HepG2 (cell line): Measurements from ENCODE around the gene NODAL. TPM values are rescaled to one million over a fixed set of nuclear protein-coding genes. Genes with fewer than 3 reads are reported as not detected.

Experiments used
- HNF1A ChIP-seq, 2 experiments: sonication (generic) in 1 of 2; formaldehyde crosslinking in 1 of 2; IDR thresholded peaks; 2 replicates each; pipeline versions ENCODE4 v1.4.0 to v1.6.1; 2016 to 2020; ENCODE audit warnings: borderline replicate concordance in 1 of 2, low read depth in 1 of 2, mild to moderate bottlenecking in 1 of 2, missing genetic modification reagents in 1 of 2
- HNRNPL ChIP-seq: fragments of 200-400 bp; formaldehyde crosslinking; IDR thresholded peaks from 2 replicates; pipeline ENCODE4 v1.6.1; 2017; ENCODE audit warnings: mild to moderate bottlenecking, low read depth, low read length
- IRF1 ChIP-seq: sonication (generic); formaldehyde crosslinking; IDR thresholded peaks from 2 replicates; pipeline ENCODE4 v1.4.0; 2020; ENCODE audit warnings: low read depth, mild to moderate bottlenecking, missing genetic modification reagents
- JUN ChIP-seq: sonication (generic); formaldehyde crosslinking; IDR thresholded peaks from 2 replicates; pipeline ENCODE4 v1.4.0; 2020; ENCODE audit warnings: mild to moderate bottlenecking, missing genetic modification reagents
- MEIS1 ChIP-seq: sonication (generic); formaldehyde crosslinking; IDR thresholded peaks from 2 replicates; pipeline ENCODE4 v1.9.0; 2021; ENCODE audit warnings: mild to moderate bottlenecking, missing genetic modification reagents, moderate library complexity, borderline replicate concordance
- MYC ChIP-seq: sonication (generic); formaldehyde crosslinking; IDR thresholded peaks from 2 replicates; pipeline ENCODE4 v1.9.0; 2021; ENCODE audit warnings: missing genetic modification reagents, borderline replicate concordance
- ONECUT2 ChIP-seq: sonication (generic); formaldehyde crosslinking; IDR thresholded peaks from 2 replicates; pipeline ENCODE4 v1.4.0; 2020; ENCODE audit warnings: missing genetic modification reagents
- THRA ChIP-seq: sonication (generic); formaldehyde crosslinking; IDR thresholded peaks from 2 replicates; pipeline ENCODE4 v1.4.0; 2020; ENCODE audit warnings: missing genetic modification reagents, borderline replicate concordance
- TOPORS ChIP-seq: sonication (generic); formaldehyde crosslinking; IDR thresholded peaks from 2 replicates; pipeline ENCODE4 v1.8.0; 2023; ENCODE audit warnings: mild to moderate bottlenecking, missing genetic modification reagents
- ZNF318 ChIP-seq: sonication (generic); formaldehyde crosslinking; IDR thresholded peaks from 2 replicates; pipeline ENCODE4 v1.4.0; 2020; ENCODE audit warnings: mild to moderate bottlenecking, missing genetic modification reagents
- ZNF598 ChIP-seq: sonication (generic); formaldehyde crosslinking; IDR thresholded peaks from 2 replicates; pipeline ENCODE4 v1.5.1; 2020; ENCODE audit warnings: mild to moderate bottlenecking, missing genetic modification reagents, borderline replicate concordance
- ZNF816 ChIP-seq: sonication (generic); formaldehyde crosslinking; IDR thresholded peaks from 2 replicates; pipeline ENCODE4 v1.8.0; 2022; ENCODE audit warnings: missing genetic modification reagents, mild to moderate bottlenecking, borderline replicate concordance
- polyA plus RNA-seq, 8 experiments: library from polyadenylated mRNA; depleted of rRNA in 3 of 8; stranded (reverse) in 7 of 8; unstranded in 1 of 8; fragments of >200 nt; fragmentation: Illumina TruSeq in 4 of 8; extraction: Trizol in 4 of 8; gene quantifications; 2 replicates each; pipeline versions ENCODE4 v1.2.1 to v1.2.3, GENCODE V29; 2011 to 2016; ENCODE audit warnings: low read depth in 4 of 8, missing spikeins in 1 of 8, mixed read lengths in 1 of 8; ENCODE audit not compliant: insufficient read depth in 1 of 8
- total RNA-seq, 5 experiments: library from RNA; depleted of rRNA; stranded (reverse); fragments of >200 nt; fragmentation: Illumina TruSeq; extraction: Trizol; gene quantifications; 2 replicates each; pipeline ENCODE4 v1.2.3, GENCODE V29; 2016; ENCODE audit warnings: low read depth in 1 of 5

Gene NODAL
- total and polyA plus RNA-seq, 2 of the 13 experiments (the other 11 are each of a cell fraction or from before 2014, with no cell fraction given) = not detected

- TF ChIP-seq HNF1A (IDR thresholded peaks at IDR 0.05; ENCODE audit: low read depth) = no peak
- TF ChIP-seq HNF1A (CRISPR knock-in tag; IDR thresholded peaks at IDR 0.05; ENCODE audit: borderline replicate concordance) = 0 out of 2 replicates have a peak, but pooled peaks have one; percentile 41
- TF ChIP-seq ZNF318 = no peak
- no peak for TF ChIP-seq ZNF598 (CRISPR knock-in tag)
- TF ChIP-seq JUN = no peak
- peak; percentile 80 for TF ChIP-seq THRA
- TF ChIP-seq ONECUT2 (CRISPR knock-in tag) = no peak
- TF ChIP-seq HNRNPL = no peak
- peak; percentile 71; the same call in 1 of the 2 replicates for TF ChIP-seq MEIS1 (CRISPR knock-in tag)
- 0 out of 2 replicates have a peak, but pooled peaks have one; percentile 14 for TF ChIP-seq TOPORS (CRISPR knock-in tag)
- TF ChIP-seq ZNF816 (CRISPR knock-in tag) = 0 out of 2 replicates have a peak, but pooled peaks have one; percentile 2
- peak; percentile 28; the same call in 1 of the 2 replicates for TF ChIP-seq MYC (CRISPR knock-in tag)
- TF ChIP-seq IRF1 (CRISPR knock-in tag) = 0 out of 2 replicates have a peak, but pooled peaks have one; percentile 26
These were observed 37.3 kb downstream of the NODAL start, which contains the start of gene EIF4EBP2 (continued) for GRCh38 chr10:70404036-70404786.
